NAMALWA (cell line): ENCODE measurements around the gene TINAGL1.
A peak's percentile ranks its signal among the peaks of the same experiment; 100 is the strongest.

Experiments
- DNase-seq: peaks from one replicate; pipeline ENCODE4 v3.0.0-alpha.2; 2015; ENCODE audit warnings: low spot score

The TINAGL1 gene

DNA sequence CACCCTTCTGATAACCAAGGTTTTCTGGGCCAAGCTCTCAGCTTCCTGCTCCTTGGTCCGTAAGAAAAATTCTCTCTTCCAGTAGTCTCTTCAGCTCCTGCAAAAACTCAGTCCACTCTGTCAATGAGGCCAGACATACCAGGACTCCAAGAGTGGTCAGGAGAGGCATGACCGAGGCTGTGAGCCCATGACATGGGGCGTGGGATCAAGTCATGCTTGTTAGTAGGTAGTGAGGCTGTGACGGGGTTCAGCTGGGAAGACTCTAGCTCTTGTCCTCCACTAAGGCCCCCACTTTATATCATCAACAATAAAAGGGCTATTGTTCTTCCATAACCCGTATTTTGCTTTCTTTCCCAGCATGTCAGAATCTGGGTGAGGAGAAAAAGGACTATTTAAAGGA is 31.0 kb downstream of the TINAGL1 start:
- DNase-seq, result no peak

DNA sequence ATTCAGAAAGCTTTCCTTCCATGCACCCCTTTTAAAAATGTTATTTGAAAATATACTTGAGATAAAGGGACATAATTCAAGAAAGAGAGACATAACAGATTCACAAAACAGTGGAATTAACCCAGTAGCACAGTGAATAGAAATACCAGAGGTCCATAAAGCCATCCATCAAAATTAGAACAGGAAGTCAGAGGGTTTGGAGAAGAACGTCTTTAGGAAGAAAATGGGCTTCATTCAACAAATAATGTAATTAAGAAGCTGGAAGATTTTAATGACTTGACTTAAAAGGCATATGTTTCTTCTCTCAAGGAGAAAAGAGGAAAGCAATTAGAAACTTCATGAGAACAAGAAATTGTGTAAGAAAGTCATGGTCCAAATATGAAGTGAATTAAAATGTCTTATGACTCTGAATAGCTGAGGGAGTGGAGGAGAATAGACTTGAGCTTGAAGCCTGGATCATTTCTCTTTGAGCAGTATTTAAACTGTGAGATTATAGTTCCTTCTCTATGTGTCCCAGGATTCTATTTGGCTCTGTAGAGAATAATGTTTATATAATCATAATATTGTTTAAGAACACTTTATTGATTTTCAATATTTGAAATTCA is 33.3 kb downstream of the TINAGL1 start:
- no peak for DNase-seq

DNA sequence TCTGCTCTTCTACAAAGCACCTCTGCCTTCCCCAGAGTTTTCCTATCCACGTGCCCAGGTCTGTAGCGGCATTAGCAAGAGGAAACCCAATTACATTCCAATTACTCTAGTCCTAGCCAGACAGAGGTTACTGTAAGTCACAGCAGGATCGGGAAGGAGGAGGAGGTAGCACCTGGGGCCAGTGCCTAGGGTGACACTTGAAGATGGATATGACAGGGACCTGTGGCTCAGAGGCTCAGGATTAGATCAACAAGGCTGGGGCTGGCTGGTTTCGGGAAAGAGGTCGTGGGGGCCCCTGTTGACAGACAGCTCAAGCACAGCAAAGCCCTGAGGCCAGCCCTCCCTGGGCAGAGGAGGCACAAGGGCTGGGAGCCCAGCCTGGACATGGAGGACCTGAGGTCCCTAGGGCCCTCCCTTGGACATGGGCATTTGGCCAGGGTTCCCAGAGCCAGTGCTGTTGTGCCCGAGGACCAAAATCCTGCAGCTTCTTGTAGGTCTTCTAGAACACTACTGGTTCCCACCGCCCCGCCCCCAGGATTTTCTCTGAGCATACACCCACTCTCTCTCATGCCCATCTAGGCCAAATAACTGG is 38.2 kb downstream of the TINAGL1 start:
- no peak for DNase-seq

DNA sequence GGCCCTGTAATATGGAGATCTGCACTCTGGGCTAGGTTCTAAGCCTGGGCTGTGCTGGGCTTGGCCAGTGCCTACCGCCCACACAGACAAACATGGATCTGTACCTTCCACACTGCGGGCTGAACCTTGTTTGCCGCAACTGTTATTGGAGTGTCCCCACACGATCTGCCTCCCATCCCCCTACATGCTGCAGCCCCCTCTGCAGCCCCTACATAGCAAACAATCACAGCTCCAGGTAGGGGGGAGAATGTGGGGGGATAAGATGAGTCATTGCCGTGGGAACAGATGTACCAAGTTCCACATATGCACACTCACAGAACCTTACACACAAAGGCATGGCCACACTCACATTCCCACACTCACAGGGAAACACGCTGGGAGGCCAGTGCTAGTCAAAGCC is 39.1 kb downstream of the TINAGL1 start:
- DNase-seq, result no peak

DNA sequence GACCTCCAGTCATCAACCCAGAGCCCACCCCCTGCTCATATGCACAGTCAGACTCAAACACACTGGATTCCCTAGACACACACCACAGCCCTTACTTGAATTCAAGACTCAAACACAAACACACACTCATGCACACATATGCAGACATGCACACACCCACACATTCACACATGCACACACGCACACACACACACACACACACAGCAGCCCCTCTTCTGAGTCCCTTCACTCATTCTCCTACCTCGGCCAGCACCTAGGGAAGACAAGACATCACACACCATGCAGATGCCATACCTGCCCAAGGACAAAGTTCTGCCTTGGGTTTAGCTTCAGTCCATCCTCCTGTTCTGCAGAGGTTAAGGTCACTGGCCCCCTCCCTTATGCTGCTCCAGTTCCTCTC is 39.6 kb downstream of the TINAGL1 start:
- DNase-seq, result no peak

DNA sequence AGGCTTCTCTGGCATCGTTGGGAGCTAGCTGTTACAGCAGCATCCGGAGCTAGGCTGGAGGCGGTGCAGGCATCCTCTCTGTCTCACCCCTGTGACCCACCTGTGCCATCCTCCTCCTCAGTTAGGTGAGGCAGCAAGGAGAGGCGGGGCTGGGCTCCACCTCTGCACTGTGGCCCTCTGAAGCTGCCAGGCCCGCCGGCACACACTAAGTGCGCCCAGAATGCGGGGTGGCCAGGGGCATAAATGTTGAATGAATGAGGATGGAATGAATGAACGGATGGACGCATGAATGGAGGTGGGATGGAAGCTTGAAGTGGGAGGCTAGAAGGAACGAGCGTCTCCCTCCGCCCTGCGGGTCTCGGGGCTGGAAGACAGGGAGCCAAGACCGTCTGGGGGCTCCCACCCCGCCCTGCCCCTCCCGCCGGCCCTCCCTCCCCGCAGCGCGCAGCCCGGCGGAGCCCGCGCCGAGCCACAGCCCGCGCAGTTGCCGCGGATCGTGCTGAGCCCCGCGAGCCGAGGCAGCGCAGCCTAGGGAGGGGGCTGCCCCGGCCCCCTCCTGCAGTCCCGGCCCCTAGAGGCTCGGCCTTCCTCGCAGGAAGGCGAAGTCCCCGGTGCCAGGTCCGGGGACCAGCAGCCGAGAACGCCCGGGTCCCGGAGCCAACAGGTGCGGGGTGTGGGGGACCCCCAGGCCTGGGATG is 41.1 kb downstream of the TINAGL1 start, which contains the start of gene HCRTR1:
HCRTR1 (plus strand) TSS at position 472 of the 698 bp plus-strand sequence. CDS start 1,504 bp downstream, outside the sequence.
- DNase-seq, result no peak

DNA sequence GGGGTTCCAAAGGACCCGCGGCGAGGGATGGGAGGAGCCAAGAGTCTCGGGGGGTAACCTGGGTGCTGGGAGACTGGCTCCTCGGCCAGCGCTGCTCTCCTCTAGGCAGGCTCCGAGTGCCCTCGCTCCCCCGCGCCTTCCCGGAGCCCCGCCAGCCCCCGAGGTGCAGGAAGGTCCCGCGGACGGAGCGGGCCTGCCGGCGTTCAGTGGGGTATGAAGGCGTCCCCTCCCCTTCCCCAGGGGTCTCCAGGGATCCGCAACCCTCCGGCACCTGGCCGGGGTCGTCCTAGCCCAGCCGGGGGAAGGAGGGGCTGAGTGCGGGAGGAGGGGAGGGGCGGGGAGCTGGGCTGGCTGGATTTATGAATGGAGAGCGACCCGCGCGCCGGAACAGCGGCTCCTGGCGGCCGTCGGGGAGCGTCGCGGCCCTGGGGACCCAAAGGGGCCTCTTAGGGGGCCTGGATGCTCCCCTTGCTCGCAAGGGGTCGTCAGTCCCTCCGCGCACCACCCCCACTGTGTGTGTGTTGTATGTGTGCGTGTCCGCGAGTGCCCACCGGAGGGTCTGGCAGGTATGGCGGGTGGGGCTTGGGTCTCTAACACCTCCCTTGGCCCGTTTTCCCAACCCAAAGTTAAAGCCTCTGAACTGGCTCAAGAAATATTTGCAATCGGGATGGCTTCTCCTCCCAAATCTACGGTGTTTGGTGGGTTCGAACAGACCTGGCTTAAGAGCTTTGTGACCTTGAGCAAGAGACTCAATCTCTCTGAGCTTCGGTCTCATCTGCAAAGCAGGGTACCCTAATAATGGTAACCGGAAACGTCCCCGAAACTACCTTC is 41.8 kb downstream of the TINAGL1 start:
- peak; percentile 62 for DNase-seq

DNA sequence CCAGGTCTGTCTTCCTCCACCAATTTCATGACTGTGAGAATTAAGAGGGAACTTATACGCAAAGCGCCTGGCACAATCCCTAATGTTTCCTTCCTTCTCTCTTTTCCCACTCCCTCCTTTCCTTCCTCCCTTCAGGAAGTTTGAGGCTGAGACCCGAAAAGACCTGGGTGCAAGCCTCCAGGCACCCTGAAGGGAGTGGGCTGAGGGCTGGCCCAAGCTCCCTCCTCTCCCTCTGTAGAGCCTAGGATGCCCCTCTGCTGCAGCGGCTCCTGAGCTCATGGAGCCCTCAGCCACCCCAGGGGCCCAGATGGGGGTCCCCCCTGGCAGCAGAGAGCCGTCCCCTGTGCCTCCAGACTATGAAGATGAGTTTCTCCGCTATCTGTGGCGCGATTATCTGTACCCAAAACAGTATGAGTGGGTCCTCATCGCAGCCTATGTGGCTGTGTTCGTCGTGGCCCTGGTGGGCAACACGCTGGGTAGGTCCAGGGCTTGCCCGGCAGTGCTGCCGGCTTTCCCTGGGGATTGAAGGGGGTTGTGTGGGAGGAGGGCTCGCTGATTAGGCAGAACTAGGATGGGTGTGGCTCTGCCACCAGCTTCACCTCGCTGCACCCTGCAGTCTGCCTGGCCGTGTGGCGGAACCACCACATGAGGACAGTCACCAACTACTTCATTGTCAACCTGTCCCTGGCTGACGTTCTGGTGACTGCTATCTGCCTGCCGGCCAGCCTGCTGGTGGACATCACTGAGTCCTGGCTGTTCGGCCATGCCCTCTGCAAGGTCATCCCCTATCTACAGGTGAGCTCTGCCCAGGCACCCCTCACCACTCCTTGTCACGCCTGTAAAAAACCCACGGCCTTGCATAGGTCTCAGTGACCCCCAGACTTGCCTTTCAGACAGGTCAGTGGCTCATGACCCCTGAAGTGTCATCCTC is 42.9 kb downstream of the TINAGL1 start:
- DNase-seq, result no peak

DNA sequence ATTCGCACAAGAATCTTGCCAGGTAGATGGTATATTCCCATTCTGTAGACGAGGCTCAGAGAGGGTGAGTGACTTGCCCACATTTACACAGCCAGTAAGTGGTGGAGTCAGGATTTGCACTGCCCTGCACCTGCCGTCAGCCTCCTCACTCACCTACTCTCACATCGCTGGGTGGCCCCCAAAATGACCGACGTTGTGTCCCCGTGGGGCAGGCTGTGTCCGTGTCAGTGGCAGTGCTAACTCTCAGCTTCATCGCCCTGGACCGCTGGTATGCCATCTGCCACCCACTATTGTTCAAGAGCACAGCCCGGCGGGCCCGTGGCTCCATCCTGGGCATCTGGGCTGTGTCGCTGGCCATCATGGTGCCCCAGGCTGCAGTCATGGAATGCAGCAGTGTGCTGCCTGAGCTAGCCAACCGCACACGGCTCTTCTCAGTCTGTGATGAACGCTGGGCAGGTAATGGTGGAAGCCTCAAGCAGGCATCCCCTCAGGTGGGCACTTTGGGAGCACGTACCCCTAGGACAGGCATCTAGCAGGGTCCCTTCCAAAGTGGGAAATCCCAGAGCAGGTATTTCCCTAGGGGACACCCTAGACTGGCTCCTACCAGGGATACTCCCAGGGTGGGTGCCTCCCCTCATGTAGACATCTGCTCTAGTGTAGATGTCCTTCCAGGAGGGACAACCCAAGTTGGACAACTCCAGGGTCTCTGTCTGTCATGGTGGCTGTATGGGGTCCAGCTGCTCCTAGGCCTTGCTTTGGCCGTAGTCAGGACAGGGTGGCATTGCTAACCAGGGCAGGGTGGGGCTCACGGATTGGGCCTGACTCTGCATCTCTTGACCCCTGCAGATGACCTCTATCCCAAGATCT is 44.5 kb downstream of the TINAGL1 start:
- DNase-seq, result no peak

DNA sequence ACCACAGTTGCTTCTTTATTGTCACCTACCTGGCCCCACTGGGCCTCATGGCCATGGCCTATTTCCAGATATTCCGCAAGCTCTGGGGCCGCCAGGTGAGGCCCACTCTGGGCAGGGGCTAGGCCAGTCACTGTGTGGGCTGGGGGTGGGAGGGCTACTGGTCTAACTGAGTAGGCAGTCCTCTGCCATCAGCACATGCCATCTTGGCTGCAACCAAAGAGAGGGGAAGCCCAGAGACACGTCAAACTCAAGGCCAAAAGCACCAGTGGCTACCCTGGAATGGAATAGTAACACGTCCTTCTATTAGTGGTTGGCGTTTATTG is 45.1 kb downstream of the TINAGL1 start:
- DNase-seq, result no peak

DNA sequence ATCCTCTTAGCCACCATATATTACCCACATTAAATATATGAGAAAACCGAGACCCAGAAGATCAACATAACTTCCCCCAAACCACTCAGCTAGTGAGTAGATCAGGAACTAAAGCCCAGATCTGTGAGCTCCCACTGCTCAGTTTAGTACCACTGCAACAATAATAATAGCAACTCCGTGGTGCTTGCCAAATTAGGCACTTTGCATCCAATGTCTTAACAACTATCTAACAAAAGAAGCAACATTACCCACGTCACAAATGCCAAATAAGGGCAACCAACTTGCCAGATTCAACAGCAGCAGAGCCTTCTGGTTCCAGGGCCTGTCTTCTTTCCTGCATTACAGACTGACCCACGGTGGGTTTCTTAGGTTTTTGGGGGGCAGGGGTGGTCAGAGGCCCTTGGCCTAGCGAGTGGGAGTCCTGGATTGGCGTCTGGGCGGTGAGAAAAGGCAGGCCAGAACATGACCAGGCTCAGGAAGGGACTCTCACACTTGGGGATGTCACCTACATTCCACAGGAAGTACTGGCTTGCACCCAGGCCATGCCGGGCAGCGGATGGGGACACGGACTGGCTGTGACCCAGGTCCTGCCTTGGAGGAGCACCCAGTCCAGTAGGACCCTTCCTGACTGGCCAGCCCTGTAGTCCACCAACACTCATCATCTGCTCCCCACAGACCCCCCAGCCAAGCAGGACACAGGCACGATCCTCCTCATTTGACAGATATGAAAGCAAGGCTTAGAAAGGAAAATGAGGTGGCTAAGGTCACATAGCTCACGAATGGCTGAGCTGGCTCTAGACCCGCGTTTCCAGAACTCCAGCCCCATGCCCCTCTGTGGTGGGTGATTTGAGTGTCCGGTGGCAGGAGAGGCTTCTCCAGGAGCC is 45.8 kb downstream of the TINAGL1 start:
- DNase-seq, result no peak

DNA sequence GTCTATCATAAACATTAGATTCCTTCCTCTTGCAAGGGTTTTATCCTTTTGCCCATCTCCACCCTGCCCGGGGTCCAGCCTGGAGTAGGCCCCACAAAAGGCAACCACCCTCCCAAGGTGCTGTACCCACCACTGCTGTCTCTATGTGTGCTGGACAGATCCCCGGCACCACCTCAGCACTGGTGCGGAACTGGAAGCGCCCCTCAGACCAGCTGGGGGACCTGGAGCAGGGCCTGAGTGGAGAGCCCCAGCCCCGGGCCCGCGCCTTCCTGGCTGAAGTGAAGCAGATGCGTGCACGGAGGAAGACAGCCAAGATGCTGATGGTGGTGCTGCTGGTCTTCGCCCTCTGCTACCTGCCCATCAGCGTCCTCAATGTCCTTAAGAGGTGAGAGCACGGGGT is 47.0 kb downstream of the TINAGL1 start:
- DNase-seq, result no peak

DNA sequence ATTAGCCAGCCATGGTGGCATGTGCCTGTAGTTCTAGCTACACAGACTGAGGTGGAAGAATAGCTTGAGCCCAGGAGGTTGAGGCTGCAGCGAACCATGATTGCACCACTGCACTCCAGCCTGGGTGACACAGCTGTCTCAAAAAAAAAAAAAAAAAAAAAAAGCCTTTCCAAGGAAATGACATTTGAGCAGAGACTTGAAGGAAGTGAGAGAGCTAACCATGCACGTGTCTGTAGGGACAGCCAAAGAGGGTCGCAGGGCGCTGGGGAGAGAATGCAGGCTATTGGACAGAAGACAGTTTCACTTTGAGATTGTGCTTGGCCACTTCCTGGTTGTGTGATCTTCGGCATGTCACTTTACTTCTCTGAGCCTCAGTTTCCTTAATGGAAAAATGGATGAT is 48.0 kb downstream of the TINAGL1 start:
- DNase-seq, result no peak

DNA sequence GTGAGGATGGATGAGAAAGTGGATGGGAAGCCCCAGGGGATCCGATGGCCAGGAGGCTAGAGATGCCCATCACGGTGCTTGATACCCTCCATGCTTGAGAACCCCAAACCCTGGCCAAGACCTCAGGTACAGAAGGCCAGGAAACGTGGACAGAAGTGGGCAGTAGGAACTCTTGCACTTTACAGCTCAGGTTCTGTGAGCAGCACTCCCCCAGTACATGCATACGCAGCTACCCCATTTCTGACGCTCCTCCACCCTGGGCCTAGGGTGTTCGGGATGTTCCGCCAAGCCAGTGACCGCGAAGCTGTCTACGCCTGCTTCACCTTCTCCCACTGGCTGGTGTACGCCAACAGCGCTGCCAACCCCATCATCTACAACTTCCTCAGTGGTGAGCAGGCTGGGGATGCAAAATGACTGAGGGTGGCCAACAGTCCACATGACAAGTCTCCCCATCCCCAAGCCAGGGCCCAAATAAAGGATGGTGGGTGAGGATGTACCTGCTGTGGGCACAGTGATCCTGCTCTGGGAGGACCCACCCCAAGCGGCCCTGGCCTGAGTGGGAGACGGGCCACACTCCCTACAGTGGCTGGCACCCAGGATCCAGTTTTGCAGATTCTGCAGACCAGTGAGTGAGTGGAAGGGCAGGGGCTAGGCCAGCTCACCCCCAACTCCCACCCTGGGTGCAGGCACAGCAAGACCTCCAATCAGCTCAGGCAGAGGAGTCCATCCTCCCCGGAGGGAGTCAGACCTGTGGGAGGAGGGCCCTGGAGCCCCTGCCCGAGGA is 48.6 kb downstream of the TINAGL1 start:
- no peak for DNase-seq

DNA sequence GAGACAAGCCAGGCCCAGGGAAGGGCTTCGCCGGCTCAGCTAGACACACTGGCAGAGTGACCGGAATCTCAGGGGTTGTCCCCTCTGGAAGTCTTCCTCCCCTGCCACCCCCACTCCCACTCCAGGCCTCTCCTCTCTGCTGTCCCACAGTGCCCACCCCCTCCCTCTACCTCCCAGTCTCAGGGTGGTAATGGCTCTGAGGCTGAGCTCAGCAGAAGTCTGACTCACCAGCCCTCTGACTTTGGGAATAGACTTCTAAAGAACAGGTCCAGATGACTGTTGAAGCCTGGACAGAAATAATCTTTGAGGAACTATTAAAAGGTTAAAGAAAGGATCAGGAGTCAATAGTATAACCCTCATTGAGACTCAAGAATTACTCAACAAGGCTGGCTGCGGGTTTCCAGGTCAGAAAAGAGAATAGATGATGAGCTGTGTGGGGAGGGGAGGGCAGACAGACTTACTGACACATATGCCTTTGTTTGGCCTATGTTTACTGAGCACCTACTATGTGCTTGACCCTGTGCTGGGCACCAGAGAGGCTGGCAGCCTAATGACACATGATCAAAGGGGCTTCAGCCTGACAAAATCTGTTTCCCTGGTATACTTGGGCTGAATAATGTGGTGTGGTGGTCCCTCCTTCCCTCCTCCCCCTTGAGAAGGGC is 49.4 kb downstream of the TINAGL1 start:
- no peak for DNase-seq

DNA sequence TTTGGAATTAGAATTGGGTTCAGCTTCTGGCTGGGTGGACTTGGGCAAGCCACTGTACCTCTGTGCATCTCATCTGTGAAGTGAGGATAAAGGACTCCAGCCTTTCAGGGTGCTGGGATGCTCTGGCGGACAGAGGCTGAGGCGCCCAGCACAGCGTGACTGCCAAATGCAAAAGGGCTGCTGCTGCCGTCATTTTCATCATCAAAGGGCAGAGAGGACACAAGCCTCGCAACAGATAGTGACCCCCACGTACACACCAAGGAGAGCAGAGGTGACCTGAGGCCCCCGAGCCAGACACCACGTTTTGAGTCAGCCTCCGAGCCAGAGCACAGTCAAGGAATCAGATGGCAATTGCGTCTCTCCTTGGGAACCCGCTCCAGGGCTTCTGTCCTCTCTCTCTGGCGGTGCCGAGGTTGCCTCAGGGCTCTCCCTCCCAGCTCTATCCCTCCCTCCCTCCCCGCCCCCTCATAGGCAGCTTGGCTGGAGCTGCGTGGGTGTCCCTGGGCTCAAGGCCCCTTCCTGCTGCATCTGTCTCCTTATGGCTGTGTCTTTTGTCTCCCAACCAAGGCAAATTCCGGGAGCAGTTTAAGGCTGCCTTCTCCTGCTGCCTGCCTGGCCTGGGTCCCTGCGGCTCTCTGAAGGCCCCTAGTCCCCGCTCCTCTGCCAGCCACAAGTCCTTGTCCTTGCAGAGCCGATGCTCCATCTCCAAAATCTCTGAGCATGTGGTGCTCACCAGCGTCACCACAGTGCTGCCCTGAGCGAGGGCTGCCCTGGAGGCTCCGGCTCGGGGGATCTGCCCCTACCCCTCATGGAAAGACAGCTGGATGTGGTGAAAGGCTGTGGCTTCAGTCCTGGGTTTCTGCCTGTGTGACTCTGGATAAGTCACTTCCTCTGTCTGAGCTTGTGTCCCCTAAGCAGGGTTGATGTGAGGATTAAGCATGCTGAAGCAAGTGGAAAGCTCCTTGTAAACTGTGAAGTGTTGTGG is 50.2 kb downstream of the TINAGL1 start:
- DNase-seq, result no peak

DNA sequence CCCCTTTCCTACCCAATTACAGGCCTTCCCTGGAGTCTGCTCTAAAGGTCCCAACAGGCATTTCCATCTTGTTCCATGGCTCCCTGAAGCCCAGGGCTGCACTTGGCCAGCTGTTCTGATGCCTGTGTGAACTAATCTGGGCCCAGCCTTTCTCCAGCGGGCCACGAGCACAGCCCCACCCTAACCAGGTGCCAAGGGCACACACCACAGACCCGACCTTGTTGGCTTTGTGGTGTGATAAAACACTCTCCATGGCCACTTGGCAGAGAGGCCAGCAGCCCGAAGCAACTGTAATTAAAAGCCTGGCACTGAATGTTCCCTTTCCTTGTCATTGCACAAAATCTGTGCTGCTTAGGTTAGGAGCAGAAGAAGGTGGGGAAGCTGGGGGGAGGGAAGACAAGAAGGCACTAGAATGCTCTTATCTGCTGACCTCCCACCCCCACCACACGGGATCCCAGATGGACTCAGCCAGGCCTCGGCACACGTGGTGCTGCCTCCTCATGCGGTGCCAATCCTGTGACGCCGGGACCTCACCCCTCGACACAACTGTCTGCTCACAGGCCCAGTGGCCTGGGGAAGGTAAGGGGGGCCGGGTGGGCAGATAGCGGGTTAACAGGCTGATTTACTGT is 51.1 kb downstream of the TINAGL1 start:
- no peak for DNase-seq
